ENCODE data around the gene B3GNT2. TPM values are rescaled to one million over a fixed set of nuclear protein-coding genes. Genes with fewer than 3 reads are reported as not detected.
A peak's percentile ranks its signal among the peaks of the same experiment; 100 is the strongest.

Gene B3GNT2
- total RNA-seq, 1 donor, result 21.7 TPM

DNA sequence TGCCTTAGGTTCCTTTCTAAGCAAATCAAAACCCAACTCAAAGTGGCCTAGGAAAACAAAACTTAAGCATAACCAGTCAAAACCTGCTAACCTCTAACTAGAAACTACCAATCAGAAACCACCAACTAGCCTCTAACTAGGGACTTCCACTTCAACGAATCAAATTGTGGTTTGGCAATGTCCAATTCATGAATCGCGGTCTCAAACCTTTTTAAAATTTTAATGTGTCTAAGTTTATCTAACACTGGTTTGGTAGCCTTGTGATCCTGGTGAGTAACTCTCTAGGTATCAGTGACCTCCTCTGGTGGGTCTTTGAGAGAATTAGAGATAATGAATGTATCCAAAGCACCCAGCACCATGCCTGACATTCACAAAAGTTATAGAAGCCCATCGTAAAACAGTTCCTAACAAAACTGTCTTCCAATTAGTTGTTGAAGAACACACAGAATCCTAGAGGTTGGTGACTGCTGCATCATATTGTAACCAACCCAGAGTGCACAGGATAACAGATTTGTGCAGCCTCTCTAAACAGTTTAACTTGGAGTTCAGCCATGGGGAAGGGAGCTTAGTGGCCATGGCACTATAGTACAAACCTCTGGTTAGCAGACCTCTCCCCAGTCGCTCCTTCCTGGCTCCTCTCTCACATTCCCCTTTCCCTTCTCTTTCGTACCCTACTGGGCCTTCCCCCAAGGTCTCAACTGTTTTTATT, 45.2 kb upstream of the B3GNT2 start:
- no peak for DNase-seq (ENCODE audit: insufficient read length, low spot score, missing footprints)
- Histone ChIP-seq H3K79me2 (ENCODE audit: insufficient read depth, low read length) (no peaks in the 10 kb centered on the region), H3K9me3 (ENCODE audit: low read depth, low read length) (no peaks in the 10 kb centered on the region), H3K4me2 (ENCODE audit: insufficient read depth, low read length) (no peak overlapping the region), H3K27me3 (ENCODE audit: insufficient read depth, low read length) (no peaks in the 10 kb centered on the region), H3K27ac (ENCODE audit: low read depth, low read length) (peak overlapping the region; percentile 14), H2AFZ (ENCODE audit: low read length) (peak overlapping the region; percentile 4), H3K4me1 (ENCODE audit: insufficient read depth, low read length) (peaks cover 18% of the 10 kb centered on the region), H4K20me1 (ENCODE audit: insufficient read depth, low read length) (no peaks in the 10 kb centered on the region), H3K4me3 (ENCODE audit: insufficient read depth, low read length) (no peak overlapping the region), H3K36me3 (ENCODE audit: insufficient read depth, low read length) (no peaks in the 10 kb centered on the region)
- TF ChIP-seq, protein P1, sequence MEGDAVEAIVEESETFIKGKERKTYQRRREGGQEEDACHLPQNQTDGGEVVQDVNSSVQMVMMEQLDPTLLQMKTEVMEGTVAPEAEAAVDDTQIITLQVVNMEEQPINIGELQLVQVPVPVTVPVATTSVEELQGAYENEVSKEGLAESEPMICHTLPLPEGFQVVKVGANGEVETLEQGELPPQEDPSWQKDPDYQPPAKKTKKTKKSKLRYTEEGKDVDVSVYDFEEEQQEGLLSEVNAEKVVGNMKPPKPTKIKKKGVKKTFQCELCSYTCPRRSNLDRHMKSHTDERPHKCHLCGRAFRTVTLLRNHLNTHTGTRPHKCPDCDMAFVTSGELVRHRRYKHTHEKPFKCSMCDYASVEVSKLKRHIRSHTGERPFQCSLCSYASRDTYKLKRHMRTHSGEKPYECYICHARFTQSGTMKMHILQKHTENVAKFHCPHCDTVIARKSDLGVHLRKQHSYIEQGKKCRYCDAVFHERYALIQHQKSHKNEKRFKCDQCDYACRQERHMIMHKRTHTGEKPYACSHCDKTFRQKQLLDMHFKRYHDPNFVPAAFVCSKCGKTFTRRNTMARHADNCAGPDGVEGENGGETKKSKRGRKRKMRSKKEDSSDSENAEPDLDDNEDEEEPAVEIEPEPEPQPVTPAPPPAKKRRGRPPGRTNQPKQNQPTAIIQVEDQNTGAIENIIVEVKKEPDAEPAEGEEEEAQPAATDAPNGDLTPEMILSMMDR (IDR thresholded peaks at IDR 0.05; ENCODE audit: extremely low read depth, low read depth, low read length), result no peak

DNA sequence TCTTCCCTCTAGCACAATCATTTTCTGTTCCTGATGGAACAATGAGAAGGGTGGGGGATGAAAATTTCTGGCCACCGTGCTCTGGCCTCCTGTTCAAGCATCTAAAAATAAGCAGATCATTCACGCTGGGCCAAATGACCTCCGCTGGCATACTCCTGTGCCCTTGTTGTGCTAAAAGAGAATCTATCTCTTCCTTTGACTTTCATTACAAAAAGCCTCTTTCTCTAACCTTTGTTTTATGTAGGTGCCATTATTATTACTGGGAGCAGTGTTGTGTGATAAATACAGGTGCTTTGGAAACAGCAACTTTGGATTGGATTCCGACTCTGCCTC, 44.6 kb upstream of the B3GNT2 start:
- DNase-seq (ENCODE audit: insufficient read length, low spot score, missing footprints), result no peak
- Histone ChIP-seq H4K20me1 (ENCODE audit: insufficient read depth, low read length) (no peaks in the 10 kb centered on the region), H2AFZ (ENCODE audit: low read length) (no peak overlapping the region), H3K79me2 (ENCODE audit: insufficient read depth, low read length) (no peaks in the 10 kb centered on the region), H3K27me3 (ENCODE audit: insufficient read depth, low read length) (no peaks in the 10 kb centered on the region), H3K4me3 (ENCODE audit: insufficient read depth, low read length) (no peak overlapping the region), H3K27ac (ENCODE audit: low read depth, low read length) (no peak overlapping the region), H3K9me3 (ENCODE audit: low read depth, low read length) (no peaks in the 10 kb centered on the region), H3K36me3 (ENCODE audit: insufficient read depth, low read length) (no peaks in the 10 kb centered on the region), H3K4me1 (ENCODE audit: insufficient read depth, low read length) (peaks cover 18% of the 10 kb centered on the region), H3K4me2 (ENCODE audit: insufficient read depth, low read length) (no peak overlapping the region)
- TF ChIP-seq, protein P1 (IDR thresholded peaks at IDR 0.05; ENCODE audit: extremely low read depth, low read depth, low read length), result no peak

DNA sequence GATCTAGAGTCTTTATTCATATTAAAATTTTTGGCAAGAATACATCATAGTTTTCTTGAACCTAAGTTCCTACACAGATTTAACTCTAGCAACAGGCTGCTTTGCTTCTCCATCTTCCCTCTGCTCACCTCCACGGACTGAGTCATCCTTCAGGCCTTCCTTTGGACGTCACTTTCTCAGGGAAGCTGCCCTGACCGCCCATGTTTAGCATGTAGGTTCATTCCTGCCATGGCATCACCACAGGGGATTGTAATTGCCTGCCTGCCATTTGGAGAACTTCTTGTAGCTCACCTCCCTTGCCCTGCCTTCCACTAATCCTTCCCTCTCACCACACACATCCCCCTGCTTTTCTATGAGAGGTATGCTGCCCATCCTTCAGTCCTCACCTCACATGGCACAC, 43.9 kb upstream of the B3GNT2 start:
- H3K27ac ChIP-seq (ENCODE audit: low read depth, low read length), result no peak overlapping the region
- H3K4me3 ChIP-seq (ENCODE audit: insufficient read depth, low read length), result no peak overlapping the region
- no peaks in the 10 kb centered on the region for H3K36me3 ChIP-seq (ENCODE audit: insufficient read depth, low read length)
- no peaks in the 10 kb centered on the region for H3K27me3 ChIP-seq (ENCODE audit: insufficient read depth, low read length)
- TF ChIP-seq, protein P1 (IDR thresholded peaks at IDR 0.05; ENCODE audit: extremely low read depth, low read depth, low read length), result no peak
- peaks cover 18% of the 10 kb centered on the region for H3K4me1 ChIP-seq (ENCODE audit: insufficient read depth, low read length)
- no peak overlapping the region for H2AFZ ChIP-seq (ENCODE audit: low read length)
- DNase-seq (ENCODE audit: insufficient read length, low spot score, missing footprints), result no peak
- no peaks in the 10 kb centered on the region for H3K79me2 ChIP-seq (ENCODE audit: insufficient read depth, low read length)
- no peaks in the 10 kb centered on the region for H3K9me3 ChIP-seq (ENCODE audit: low read depth, low read length)
- no peak overlapping the region for H3K4me2 ChIP-seq (ENCODE audit: insufficient read depth, low read length)
- H4K20me1 ChIP-seq (ENCODE audit: insufficient read depth, low read length), result no peaks in the 10 kb centered on the region

DNA sequence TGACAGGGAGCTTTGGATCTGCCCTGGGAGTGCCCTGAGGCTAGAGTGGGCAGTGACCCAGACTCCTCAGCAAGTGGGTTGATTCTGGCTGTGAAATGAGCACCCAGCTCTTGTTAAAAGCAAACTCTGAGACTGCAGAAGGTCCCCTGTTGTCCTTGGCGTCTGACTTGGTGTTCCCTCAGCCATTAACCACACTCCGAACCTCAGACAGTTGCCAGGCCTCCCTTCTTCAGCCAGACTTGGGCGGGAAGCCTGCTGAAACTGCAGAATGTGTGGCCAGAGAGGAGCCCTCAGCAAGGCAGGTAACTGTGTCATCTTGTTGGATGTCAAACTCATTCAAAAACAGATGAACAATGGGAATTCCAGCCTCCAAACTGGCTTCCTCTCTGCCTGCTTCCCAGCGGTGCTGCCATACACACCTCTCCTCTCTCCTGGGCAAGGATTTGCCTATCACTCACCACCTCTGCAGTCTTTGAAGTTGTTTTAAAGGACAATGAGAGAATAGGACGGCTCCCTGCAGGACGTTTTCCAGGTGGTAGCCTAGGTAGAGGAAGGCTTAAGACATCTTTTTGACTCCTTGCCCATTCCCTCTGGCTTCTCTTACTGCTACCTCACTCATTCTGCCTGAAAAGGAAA, 38.9 kb upstream of the B3GNT2 start:
- H3K79me2 ChIP-seq (ENCODE audit: insufficient read depth, low read length), result no peaks in the 10 kb centered on the region
- no peaks in the 10 kb centered on the region for H3K36me3 ChIP-seq (ENCODE audit: insufficient read depth, low read length)
- H3K4me3 ChIP-seq (ENCODE audit: insufficient read depth, low read length), result no peak overlapping the region
- H2AFZ ChIP-seq (ENCODE audit: low read length), result no peak overlapping the region
- no peaks in the 10 kb centered on the region for H4K20me1 ChIP-seq (ENCODE audit: insufficient read depth, low read length)
- no peak overlapping the region for H3K4me2 ChIP-seq (ENCODE audit: insufficient read depth, low read length)
- H3K27ac ChIP-seq (ENCODE audit: low read depth, low read length), result no peak overlapping the region
- no peaks in the 10 kb centered on the region for H3K27me3 ChIP-seq (ENCODE audit: insufficient read depth, low read length)
- H3K4me1 ChIP-seq (ENCODE audit: insufficient read depth, low read length), result no peaks in the 10 kb centered on the region
- TF ChIP-seq, protein P1 (IDR thresholded peaks at IDR 0.05; ENCODE audit: extremely low read depth, low read depth, low read length), result no peak
- no peaks in the 10 kb centered on the region for H3K9me3 ChIP-seq (ENCODE audit: low read depth, low read length)
- no peak for DNase-seq (ENCODE audit: insufficient read length, low spot score, missing footprints)

Data from osteoblast (primary cell).